GM12864 (cell line): ENCODE measurements around the gene EYA2.

Experiments used
- DNase-seq: peaks from one replicate; pipeline ENCODE4 v3.0.0-alpha.2; 2011; ENCODE audit warnings: low read depth
- H3K4me3 ChIP-seq: 2 replicates; pipeline ENCODE4 v1.5.1; 2011; ENCODE audit warnings: mild to moderate bottlenecking, low read depth, low read length, control low read depth
- TF ChIP-seq, protein P1 (sequence below): IDR thresholded peaks from 2 replicates; pipeline ENCODE4 v1.5.1; 2011; ENCODE audit warnings: low read depth, mild to moderate bottlenecking, moderate library complexity, low read length, control low read depth, inconsistent platforms; ENCODE audit errors: missing control alignments

Gene EYA2

GRCh38 chr20:47033665-47034064 lies 139.0 kb downstream of the EYA2 start:
- DNase-seq, result no peak
- no peak overlapping the region for H3K4me3 ChIP-seq
- TF ChIP-seq, protein P1, sequence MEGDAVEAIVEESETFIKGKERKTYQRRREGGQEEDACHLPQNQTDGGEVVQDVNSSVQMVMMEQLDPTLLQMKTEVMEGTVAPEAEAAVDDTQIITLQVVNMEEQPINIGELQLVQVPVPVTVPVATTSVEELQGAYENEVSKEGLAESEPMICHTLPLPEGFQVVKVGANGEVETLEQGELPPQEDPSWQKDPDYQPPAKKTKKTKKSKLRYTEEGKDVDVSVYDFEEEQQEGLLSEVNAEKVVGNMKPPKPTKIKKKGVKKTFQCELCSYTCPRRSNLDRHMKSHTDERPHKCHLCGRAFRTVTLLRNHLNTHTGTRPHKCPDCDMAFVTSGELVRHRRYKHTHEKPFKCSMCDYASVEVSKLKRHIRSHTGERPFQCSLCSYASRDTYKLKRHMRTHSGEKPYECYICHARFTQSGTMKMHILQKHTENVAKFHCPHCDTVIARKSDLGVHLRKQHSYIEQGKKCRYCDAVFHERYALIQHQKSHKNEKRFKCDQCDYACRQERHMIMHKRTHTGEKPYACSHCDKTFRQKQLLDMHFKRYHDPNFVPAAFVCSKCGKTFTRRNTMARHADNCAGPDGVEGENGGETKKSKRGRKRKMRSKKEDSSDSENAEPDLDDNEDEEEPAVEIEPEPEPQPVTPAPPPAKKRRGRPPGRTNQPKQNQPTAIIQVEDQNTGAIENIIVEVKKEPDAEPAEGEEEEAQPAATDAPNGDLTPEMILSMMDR, result no peak

DNA sequence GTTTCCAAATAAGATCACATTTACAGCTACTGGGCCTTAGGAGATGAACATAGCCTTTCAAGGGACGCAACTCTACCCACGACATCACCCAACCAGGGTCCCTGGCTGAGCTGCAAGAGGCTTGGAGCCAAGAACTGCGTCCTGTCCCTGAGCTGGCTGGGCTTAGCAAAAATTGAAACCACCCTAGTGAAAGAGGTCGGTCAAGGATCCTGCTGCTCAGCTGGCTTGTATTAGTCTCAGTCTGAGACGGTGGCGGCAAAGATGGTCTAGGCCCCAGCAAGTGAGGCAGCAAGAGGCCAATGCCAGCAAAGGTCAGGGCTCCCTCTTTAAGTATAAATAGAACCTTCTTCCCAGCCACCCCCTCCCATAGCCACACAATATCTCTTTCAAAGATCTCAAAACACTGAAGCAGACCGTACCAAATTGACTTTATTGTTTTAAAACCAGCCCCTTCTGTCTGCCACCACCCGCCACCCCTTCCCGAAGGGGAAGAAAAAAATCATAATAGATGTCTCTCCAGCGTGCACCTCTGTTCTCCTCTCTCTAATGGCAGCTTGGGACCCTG lies 140.5 kb downstream of the EYA2 start:
- DNase-seq, result no peak
- TF ChIP-seq, protein P1, result no peak
- no peak overlapping the region for H3K4me3 ChIP-seq

GRCh38 chr20:47036091-47036870 lies 141.6 kb downstream of the EYA2 start:
- TF ChIP-seq, protein P1, result no peak
- no peak overlapping the region for H3K4me3 ChIP-seq
- no peak for DNase-seq

DNA sequence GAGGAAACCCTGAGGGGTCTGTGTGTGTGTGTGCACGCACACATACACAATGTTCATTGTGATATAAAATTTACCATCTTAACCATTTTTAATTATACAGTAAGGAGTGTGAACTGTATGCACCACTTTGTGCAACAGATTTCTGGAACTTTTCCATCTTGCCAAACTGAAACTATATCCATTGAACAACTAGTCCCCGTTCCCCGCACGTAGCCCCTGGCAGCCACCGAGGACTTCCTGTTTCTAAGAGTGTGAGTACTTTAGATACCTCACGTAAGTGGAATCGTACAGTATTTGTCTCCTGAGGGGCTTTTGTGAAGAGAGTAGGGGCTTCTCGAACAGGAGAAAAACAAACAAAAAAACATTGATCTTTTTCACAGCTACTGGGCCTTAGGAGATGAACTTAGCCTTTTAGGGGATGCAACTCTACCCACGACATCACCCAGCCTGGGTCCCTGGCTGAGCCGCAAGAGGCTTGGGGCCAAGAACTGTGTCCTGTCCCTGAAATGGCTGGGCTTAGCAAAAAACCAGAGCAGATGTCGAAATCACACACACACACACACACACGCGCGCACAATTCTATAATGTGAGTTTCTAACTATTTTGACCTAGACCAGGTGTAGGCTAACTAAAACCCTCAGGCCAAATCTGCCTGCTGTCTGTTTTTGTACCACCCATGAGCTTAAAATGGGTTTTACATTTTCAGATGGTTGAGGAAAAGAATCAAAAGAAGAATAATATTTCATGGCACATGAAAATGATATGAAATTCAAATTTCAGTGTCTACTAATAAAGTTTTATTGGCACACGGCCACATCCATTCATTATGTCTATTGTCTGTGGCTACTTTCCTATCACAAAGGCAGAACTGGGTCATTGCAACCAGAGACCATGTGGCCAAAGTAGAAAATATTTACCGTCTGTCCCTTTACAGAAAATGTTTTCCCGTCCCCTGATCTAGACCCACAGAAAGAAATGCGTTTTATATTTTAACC lies 144.2 kb downstream of the EYA2 start:
- TF ChIP-seq, protein P1, result no peak
- H3K4me3 ChIP-seq, result no peak overlapping the region
- DNase-seq, result no peak

DNA sequence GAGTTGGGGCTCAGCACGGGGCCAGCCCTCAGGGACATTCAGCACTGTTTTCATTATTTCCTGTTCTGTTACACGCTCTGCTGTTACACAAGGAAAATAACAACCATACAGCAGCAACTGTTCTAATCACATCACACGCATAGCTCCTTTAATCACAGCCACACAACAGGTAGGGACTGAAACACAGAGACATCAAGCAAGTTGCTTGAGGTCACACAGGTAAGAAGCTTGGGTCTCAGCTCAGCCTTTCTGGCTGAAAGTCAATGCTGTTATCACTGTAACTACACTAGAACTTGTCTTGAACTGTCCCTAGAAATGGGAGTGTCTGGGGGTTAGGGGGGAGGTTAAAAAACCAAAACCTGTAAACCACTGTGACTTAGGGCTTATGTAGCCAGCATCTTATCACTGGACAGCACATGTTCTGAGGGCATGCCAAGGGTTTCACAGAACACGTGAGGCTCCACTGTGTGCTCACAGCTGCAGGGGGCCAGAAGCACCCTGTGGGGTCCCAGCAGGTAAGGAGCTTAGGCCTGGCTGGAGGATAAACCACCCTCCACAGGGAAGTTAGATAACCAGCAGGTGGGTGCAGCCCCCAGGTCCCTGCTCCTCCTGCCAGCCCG lies 146.0 kb downstream of the EYA2 start:
- H3K4me3 ChIP-seq, result no peak overlapping the region
- DNase-seq, result no peak
- TF ChIP-seq, protein P1, result no peak

GRCh38 chr20:47041396-47041899 lies 146.8 kb downstream of the EYA2 start:
- TF ChIP-seq, protein P1, result no peak
- DNase-seq, result no peak
- no peak overlapping the region for H3K4me3 ChIP-seq
